Mesendoderm (in vitro differentiated cells): ENCODE measurements around the gene UHRF2.

Source experiments
- DNase-seq: peaks from one replicate; pipeline ENCODE4 v3.0.0; 2013
- H2AK5ac ChIP-seq: 2 replicates; pipeline ENCODE4 v1.6.1; 2013; ENCODE audit warnings: low read length, inconsistent platforms
- H2BK120ac ChIP-seq: 2 replicates; pipeline ENCODE4 v1.6.1; 2013; ENCODE audit warnings: low read depth, mild to moderate bottlenecking, low read length, moderate library complexity, mixed read lengths
- H2BK15ac ChIP-seq: replicated peaks from 2 replicates; pipeline ENCODE4 v1.6.1; 2013; ENCODE audit warnings: low read depth, mild to moderate bottlenecking, moderate library complexity
- H2BK5ac ChIP-seq: 2 replicates; pipeline ENCODE4 v1.6.1; 2013; ENCODE audit warnings: low read length, inconsistent platforms
- H3K18ac ChIP-seq: 2 replicates; pipeline ENCODE4 v1.6.1; 2013; ENCODE audit warnings: mild to moderate bottlenecking, low read length, mixed read lengths
- H3K23ac ChIP-seq: one replicate; pipeline ENCODE4 v1.6.1; 2013; ENCODE audit warnings: low read length
- H3K27ac ChIP-seq: 2 replicates; pipeline ENCODE4 v1.5.1; 2013; ENCODE audit warnings: low read depth, mild to moderate bottlenecking, inconsistent platforms, low read length, moderate library complexity
- H3K27me3 ChIP-seq: 2 replicates; pipeline ENCODE4 v1.6.1; 2013; ENCODE audit warnings: low read length, control low read depth, mild to moderate bottlenecking, inconsistent platforms; ENCODE audit not compliant: insufficient read depth, poor library complexity
- H3K36me3 ChIP-seq: 2 replicates; pipeline ENCODE4 v1.6.1; 2013; ENCODE audit warnings: low read length, inconsistent platforms; ENCODE audit not compliant: control insufficient read depth, insufficient read depth
- H3K4ac ChIP-seq: one replicate; pipeline ENCODE4 v1.6.1; 2013; ENCODE audit warnings: low read depth, mild to moderate bottlenecking, low read length, moderate library complexity
- H3K4me1 ChIP-seq: 2 replicates; pipeline ENCODE4 v1.6.1; 2013; ENCODE audit warnings: low read depth, low read length, inconsistent platforms; ENCODE audit not compliant: control insufficient read depth
- H3K4me2 ChIP-seq: 2 replicates; pipeline ENCODE4 v1.6.1; 2013; ENCODE audit warnings: low read length
- H3K4me3 ChIP-seq: 2 replicates; pipeline ENCODE4 v1.5.1; 2013; ENCODE audit warnings: mild to moderate bottlenecking, low read length
- H3K56ac ChIP-seq: one replicate; pipeline ENCODE4 v1.6.1; 2013; ENCODE audit warnings: low read length
- H3K79me1 ChIP-seq: 2 replicates; pipeline ENCODE4 v1.6.1; 2013; ENCODE audit warnings: low read length, inconsistent platforms
- H3K79me2 ChIP-seq: 2 replicates; pipeline ENCODE4 v1.6.1; 2013; ENCODE audit warnings: mild to moderate bottlenecking, low read length; ENCODE audit not compliant: control insufficient read depth, insufficient read depth
- H3K9ac ChIP-seq: 2 replicates; pipeline ENCODE4 v1.6.1; 2013; ENCODE audit warnings: low read length, inconsistent platforms
- H4K5ac ChIP-seq: one replicate; pipeline ENCODE4 v1.6.1; 2013; ENCODE audit warnings: low read length
- H4K8ac ChIP-seq: one replicate; pipeline ENCODE4 v1.6.1; 2013; ENCODE audit warnings: low read depth, mild to moderate bottlenecking, control low read depth, low read length, moderate library complexity
- WGBS: extraction: QIAGEN DNeasy Blood & Tissue Kit; methylation state at CpG from one replicate; pipeline ENCODE4 v1.1.7; 2013; ENCODE audit warnings: low lambda C conversion rate, missing lambda C conversion rate; ENCODE audit not compliant: insufficient coverage; ENCODE audit errors: extremely low coverage; 5-methylcytosine and 5-hydroxymethylcytosine counted together

UHRF2 gene

GRCh38 chr9:6433410-6433809 is 20.4 kb downstream of the UHRF2 start:
- no peaks in the 10 kb centered on the region for H3K27me3 ChIP-seq
- H3K4me3 ChIP-seq, result no peak overlapping the region
- H3K4me2 ChIP-seq, result no peak overlapping the region
- no peak overlapping the region for H4K5ac ChIP-seq
- H3K56ac ChIP-seq, result no peak overlapping the region
- no peak overlapping the region for H2BK120ac ChIP-seq
- no peak overlapping the region for H3K27ac ChIP-seq
- no peak overlapping the region for H2BK15ac ChIP-seq
- H3K23ac ChIP-seq, result no peak overlapping the region
- no peak for DNase-seq
- H2AK5ac ChIP-seq, result no peak overlapping the region
- H3K36me3 ChIP-seq, result no peaks in the 10 kb centered on the region
- WGBS, result no CpG with 5 or more reads among the region's 2 CpGs
- H3K79me1 ChIP-seq, result peaks cover 5% of the 10 kb centered on the region
- no peak overlapping the region for H3K9ac ChIP-seq
- H3K18ac ChIP-seq, result no peak overlapping the region
- H2BK5ac ChIP-seq, result no peak overlapping the region
- H3K4ac ChIP-seq, result no peak overlapping the region
- H4K8ac ChIP-seq, result no peak overlapping the region
- no peaks in the 10 kb centered on the region for H3K4me1 ChIP-seq
- peaks cover 44% of the 10 kb centered on the region for H3K79me2 ChIP-seq

DNA sequence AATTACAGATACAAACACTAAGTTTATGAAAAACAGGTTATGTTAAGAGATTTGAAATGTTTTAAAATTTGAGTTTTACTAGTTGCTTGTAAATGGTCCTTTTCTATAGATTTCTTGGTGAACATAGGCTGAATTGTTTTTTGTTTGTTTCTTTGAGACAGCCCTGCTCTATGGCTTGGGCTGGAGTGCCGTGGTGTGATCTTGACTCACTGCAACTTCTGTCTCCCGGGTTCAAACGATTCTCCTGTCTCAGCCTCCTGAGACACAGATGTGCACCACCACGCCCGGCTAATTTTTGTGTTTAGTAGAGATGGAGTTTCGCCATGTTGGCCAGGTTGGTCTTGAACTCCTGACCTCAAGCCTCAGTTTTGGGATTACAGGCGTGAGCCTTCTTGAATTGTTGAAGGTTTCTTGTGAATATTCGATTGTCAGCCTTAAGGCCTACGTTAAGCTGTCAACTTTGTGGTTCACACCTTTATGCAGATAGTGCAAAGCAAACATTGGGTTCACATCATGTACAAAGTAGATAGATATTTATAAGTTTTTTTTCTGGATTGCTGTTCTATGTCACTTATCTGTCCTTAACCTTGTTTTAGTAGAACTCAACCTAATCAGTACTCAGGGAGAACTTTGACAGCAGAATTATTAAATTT is 26.2 kb downstream of the UHRF2 start:
- no peak overlapping the region for H3K27ac ChIP-seq
- H2AK5ac ChIP-seq, result no peak overlapping the region
- H3K36me3 ChIP-seq, result no peaks in the 10 kb centered on the region
- no peak overlapping the region for H4K8ac ChIP-seq
- no peak overlapping the region for H2BK15ac ChIP-seq
- no peak overlapping the region for H2BK5ac ChIP-seq
- no peak overlapping the region for H3K23ac ChIP-seq
- WGBS, result no CpG with 5 or more reads among the region's 9 CpGs
- H3K18ac ChIP-seq, result no peak overlapping the region
- no peaks in the 10 kb centered on the region for H3K27me3 ChIP-seq
- no peak for DNase-seq
- peaks cover 11% of the 10 kb centered on the region for H3K79me1 ChIP-seq
- no peak overlapping the region for H3K4me3 ChIP-seq
- no peak overlapping the region for H3K4me2 ChIP-seq
- no peak overlapping the region for H2BK120ac ChIP-seq
- H3K4ac ChIP-seq, result no peak overlapping the region
- H4K5ac ChIP-seq, result no peak overlapping the region
- H3K9ac ChIP-seq, result no peak overlapping the region
- H3K56ac ChIP-seq, result no peak overlapping the region
- H3K79me2 ChIP-seq, result peaks cover 54% of the 10 kb centered on the region
- no peaks in the 10 kb centered on the region for H3K4me1 ChIP-seq

GRCh38 chr9:6440405-6440804 is 27.4 kb downstream of the UHRF2 start:
- H3K23ac ChIP-seq, result no peak overlapping the region
- H2BK5ac ChIP-seq, result no peak overlapping the region
- no peak overlapping the region for H3K9ac ChIP-seq
- no peak overlapping the region for H2BK120ac ChIP-seq
- H4K5ac ChIP-seq, result no peak overlapping the region
- no CpG with 5 or more reads among the region's 3 CpGs for WGBS
- DNase-seq, result no peak
- no peak overlapping the region for H3K4me3 ChIP-seq
- peaks cover 53% of the 10 kb centered on the region for H3K79me2 ChIP-seq
- H3K4ac ChIP-seq, result no peak overlapping the region
- no peak overlapping the region for H3K27ac ChIP-seq
- H3K36me3 ChIP-seq, result no peaks in the 10 kb centered on the region
- H2AK5ac ChIP-seq, result no peak overlapping the region
- H4K8ac ChIP-seq, result no peak overlapping the region
- H3K56ac ChIP-seq, result no peak overlapping the region
- no peak overlapping the region for H2BK15ac ChIP-seq
- peaks cover 11% of the 10 kb centered on the region for H3K79me1 ChIP-seq
- no peak overlapping the region for H3K4me2 ChIP-seq
- no peak overlapping the region for H3K18ac ChIP-seq
- no peaks in the 10 kb centered on the region for H3K4me1 ChIP-seq
- H3K27me3 ChIP-seq, result no peaks in the 10 kb centered on the region

DNA sequence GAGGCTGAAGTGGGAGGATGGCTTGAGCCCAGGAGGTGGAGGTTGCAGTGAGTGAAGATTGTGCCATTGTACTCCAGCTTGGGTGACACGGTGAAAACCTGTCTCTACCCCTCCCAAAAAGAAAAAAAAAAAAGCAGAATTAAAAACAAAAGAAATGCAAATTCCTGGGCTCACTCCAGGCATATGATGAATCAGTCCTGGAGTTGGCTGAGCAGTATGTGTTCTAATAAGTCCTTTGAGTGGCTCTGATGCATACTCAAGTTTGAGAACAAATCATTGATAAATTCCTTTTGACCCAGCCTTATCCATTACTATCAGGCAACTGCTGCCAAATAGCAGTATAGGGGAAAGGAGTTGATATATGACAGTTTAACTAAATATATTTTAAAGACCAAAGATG is 28.3 kb downstream of the UHRF2 start:
- Histone ChIP-seq H2BK120ac (no peak overlapping the region), H3K18ac (no peak overlapping the region), H3K79me1 (peaks cover 10% of the 10 kb centered on the region), H3K4ac (no peak overlapping the region), H3K4me2 (no peak overlapping the region), H3K79me2 (peaks cover 57% of the 10 kb centered on the region), H3K4me3 (no peak overlapping the region), H3K56ac (no peak overlapping the region), H2BK5ac (no peak overlapping the region), H3K4me1 (no peaks in the 10 kb centered on the region), H4K5ac (no peak overlapping the region), H3K27me3 (no peaks in the 10 kb centered on the region), H4K8ac (no peak overlapping the region), H3K23ac (no peak overlapping the region), H2BK15ac (no peak overlapping the region), H2AK5ac (no peak overlapping the region), H3K27ac (no peak overlapping the region), H3K36me3 (no peaks in the 10 kb centered on the region), H3K9ac (no peak overlapping the region)
- WGBS, result no CpG with 5 or more reads among the region's 1 CpG
- no peak for DNase-seq

- Histone ChIP-seq H2BK5ac (no peak overlapping the region), H3K4me3 (no peak overlapping the region), H2AK5ac (no peak overlapping the region), H3K23ac (no peak overlapping the region), H3K9ac (no peak overlapping the region), H3K36me3 (no peaks in the 10 kb centered on the region), H3K27ac (no peak overlapping the region), H3K79me2 (peaks cover 52% of the 10 kb centered on the region), H2BK120ac (no peak overlapping the region), H4K8ac (no peak overlapping the region), H3K18ac (no peak overlapping the region), H4K5ac (no peak overlapping the region), H3K56ac (no peak overlapping the region), H2BK15ac (no peak overlapping the region), H3K79me1 (peaks cover 10% of the 10 kb centered on the region), H3K27me3 (no peaks in the 10 kb centered on the region), H3K4me1 (no peaks in the 10 kb centered on the region), H3K4me2 (no peak overlapping the region), H3K4ac (no peak overlapping the region)
- no CpG with 5 or more reads among the region's 1 CpG for WGBS
- no peak for DNase-seq
Observed at GRCh38 chr9:6443661-6444060, 30.7 kb downstream of the UHRF2 start.

DNA sequence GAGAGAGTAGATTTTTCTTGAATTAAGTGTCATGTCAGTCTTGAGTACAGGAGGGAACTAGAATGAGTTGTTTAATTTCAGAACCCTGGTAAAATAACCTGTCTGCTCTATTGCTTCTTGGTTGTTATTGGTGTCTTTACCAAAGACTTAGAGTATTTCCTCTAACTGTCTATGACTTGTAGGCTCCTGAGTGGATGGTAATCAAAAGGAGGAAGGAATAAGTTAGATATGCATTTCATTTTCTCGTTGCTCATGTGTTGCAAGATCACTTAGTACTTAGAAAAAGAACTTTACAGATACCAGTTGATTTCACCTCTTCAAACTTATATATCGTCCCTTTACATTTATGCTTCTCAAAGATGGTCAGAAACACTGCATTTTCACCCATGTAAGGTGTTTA is 31.1 kb downstream of the UHRF2 start:
- DNase-seq, result no peak

More for the DNA sequence above, 31.1 kb downstream of the UHRF2 start:
- H3K79me2 ChIP-seq, result peaks cover 55% of the 10 kb centered on the region
- H3K4me1 ChIP-seq, result peaks cover 3% of the 10 kb centered on the region
- no peak overlapping the region for H4K8ac ChIP-seq
- H3K36me3 ChIP-seq, result no peaks in the 10 kb centered on the region
- H4K5ac ChIP-seq, result no peak overlapping the region
- no peak overlapping the region for H2BK15ac ChIP-seq
- no peak overlapping the region for H2AK5ac ChIP-seq
- H3K79me1 ChIP-seq, result peaks cover 13% of the 10 kb centered on the region
- no peak overlapping the region for H3K56ac ChIP-seq
- H3K4ac ChIP-seq, result no peak overlapping the region
- H3K4me3 ChIP-seq, result no peak overlapping the region
- H3K18ac ChIP-seq, result no peak overlapping the region
- H3K9ac ChIP-seq, result no peak overlapping the region
- no peaks in the 10 kb centered on the region for H3K27me3 ChIP-seq
- H2BK5ac ChIP-seq, result no peak overlapping the region
- H2BK120ac ChIP-seq, result no peak overlapping the region
- WGBS, result no CpG with 5 or more reads among the region's 2 CpGs
- H3K4me2 ChIP-seq, result no peak overlapping the region
- no peak overlapping the region for H3K23ac ChIP-seq
- no peak overlapping the region for H3K27ac ChIP-seq
